WTC11 (cell line): Measurements from ENCODE around the gene NFAM1. TPM values are rescaled to one million over a fixed set of nuclear protein-coding genes. Genes with fewer than 3 reads are reported as not detected.

ENCODE experiments used
- ATAC-seq: fragments of 200-7000 bp; cut with Tn5 transposase; 2 replicates; pipeline ENCODE4 v1.10.0; 2021; ENCODE audit warnings: mild to moderate bottlenecking, moderate library complexity
- CTCF ChIA-PET: fragments of 300-600 bp; sonication (Branson Sonifier 250); formaldehyde crosslinking; loops from one replicate; lab custom pipeline; 2021; ENCODE audit warnings: antibody characterized with exemption; lab: Charles Lee
- POLR2A ChIA-PET: fragments of 350-600 bp; sonication (Branson Sonifier 250); formaldehyde crosslinking; loops from one replicate; lab custom pipeline; 2021; ENCODE audit warnings: antibody characterized with exemption; lab: Charles Lee
- DNase-seq: peaks from one replicate; pipeline ENCODE4 v3.0.0; 2021; ENCODE audit warnings: low spot score
- H3K27ac Mint-ChIP-seq: 2 replicates; pipeline ENCODE4 v1.8.0; 2021; ENCODE audit warnings: mixed read lengths
- H3K27me3 Mint-ChIP-seq: 2 replicates; pipeline ENCODE4 v1.8.0; 2021; ENCODE audit warnings: low read depth, mild to moderate bottlenecking, moderate library complexity, mixed read lengths
- H3K36me3 Mint-ChIP-seq: 2 replicates; pipeline ENCODE4 v1.8.0; 2021; ENCODE audit warnings: mixed read lengths
- H3K4me1 Mint-ChIP-seq: 2 replicates; pipeline ENCODE4 v1.8.0; 2022; ENCODE audit warnings: mixed read lengths
- H3K4me3 Mint-ChIP-seq: 2 replicates; pipeline ENCODE4 v1.8.0; 2021; ENCODE audit warnings: mild to moderate bottlenecking, moderate library complexity, mixed read lengths
- H3K9me3 Mint-ChIP-seq: 2 replicates; pipeline ENCODE4 v1.8.0; 2021; ENCODE audit warnings: mixed read lengths
- CREM ChIP-seq: sonication (generic); formaldehyde crosslinking; IDR thresholded peaks from 2 replicates; pipeline ENCODE4 v1.8.1; 2022; ENCODE audit warnings: mild to moderate bottlenecking, missing genetic modification reagents, moderate library complexity
- EMX1 ChIP-seq: fragments of 250-450 bp; sonication (Bioruptor Pico); IDR thresholded peaks from 2 replicates; pipeline ENCODE4 v1.8.0; 2021; ENCODE audit warnings: mild to moderate bottlenecking
- IRF2 ChIP-seq: sonication (generic); formaldehyde crosslinking; IDR thresholded peaks from 2 replicates; pipeline ENCODE4 v1.8.0; 2022; ENCODE audit warnings: low read depth, missing genetic modification reagents, borderline replicate concordance
- MXD4 ChIP-seq: fragments of 250-450 bp; sonication (Bioruptor Pico); IDR thresholded peaks from 2 replicates; pipeline ENCODE4 v1.8.0; 2021; ENCODE audit warnings: mild to moderate bottlenecking, moderate library complexity, borderline replicate concordance
- SMAD4 ChIP-seq: sonication (generic); formaldehyde crosslinking; IDR thresholded peaks from 2 replicates; pipeline ENCODE4 v1.8.0; 2022; ENCODE audit warnings: mild to moderate bottlenecking, missing genetic modification reagents
- SOX15 ChIP-seq: fragments of 250-450 bp; sonication (Bioruptor Pico); IDR thresholded peaks from 2 replicates; pipeline ENCODE4 v1.9.0; 2021; ENCODE audit warnings: mild to moderate bottlenecking
- TEAD1 ChIP-seq: sonication (generic); formaldehyde crosslinking; IDR thresholded peaks from 2 replicates; pipeline ENCODE4 v1.8.0; 2022; ENCODE audit warnings: mild to moderate bottlenecking, missing genetic modification reagents
- ZBTB21 ChIP-seq: sonication (generic); formaldehyde crosslinking; IDR thresholded peaks from 2 replicates; pipeline ENCODE4 v1.8.1; 2023; ENCODE audit warnings: mild to moderate bottlenecking, missing genetic modification reagents, borderline replicate concordance
- ZNF396 ChIP-seq: fragments of 250-450 bp; sonication (Bioruptor Pico); IDR thresholded peaks from 2 replicates; pipeline ENCODE4 v1.8.0; 2021; ENCODE audit warnings: mild to moderate bottlenecking, moderate library complexity, borderline replicate concordance
- ZNF416 ChIP-seq: fragments of 250-450 bp; sonication (Bioruptor Pico); IDR thresholded peaks from 2 replicates; pipeline ENCODE4 v1.9.0; 2021; ENCODE audit warnings: mild to moderate bottlenecking, inconsistent platforms
- ZNF423 ChIP-seq: fragments of 250-450 bp; sonication (Bioruptor Pico); IDR thresholded peaks from 2 replicates; pipeline ENCODE4 v2.1.2; 2022; ENCODE audit warnings: mild to moderate bottlenecking, moderate library complexity
- total RNA-seq: library from RNA; stranded (reverse); gene quantifications from 3 replicates; pipeline ENCODE4 v1.2.3, GENCODE V29; 2021
- TF ChIP-seq, protein P1 (sequence below): sonication (generic); formaldehyde crosslinking; IDR thresholded peaks from 2 replicates; pipeline ENCODE4 v1.8.1; 2022; ENCODE audit warnings: mild to moderate bottlenecking, missing genetic modification reagents, moderate library complexity, borderline replicate concordance
- TF ChIP-seq, protein P2 (sequence below): sonication (generic); formaldehyde crosslinking; IDR thresholded peaks from 2 replicates; pipeline ENCODE4 v1.8.0; 2022; ENCODE audit warnings: mild to moderate bottlenecking, missing genetic modification reagents
- TF ChIP-seq, protein P3 (sequence below): sonication (generic); formaldehyde crosslinking; IDR thresholded peaks from 2 replicates; pipeline ENCODE4 v1.8.0; 2023; ENCODE audit warnings: mild to moderate bottlenecking, missing genetic modification reagents
- TF ChIP-seq, protein P4 (sequence below): sonication (generic); formaldehyde crosslinking; IDR thresholded peaks from 2 replicates; pipeline ENCODE4 v1.8.1; 2023; ENCODE audit warnings: mild to moderate bottlenecking, missing genetic modification reagents, moderate library complexity
- TF ChIP-seq, protein P5 (sequence below): sonication (generic); formaldehyde crosslinking; IDR thresholded peaks from 2 replicates; pipeline ENCODE4 v1.8.0; 2022; ENCODE audit warnings: mild to moderate bottlenecking, missing genetic modification reagents
- TF ChIP-seq, protein P6 (sequence below): sonication (generic); formaldehyde crosslinking; IDR thresholded peaks from 2 replicates; pipeline ENCODE4 v1.8.1; 2023; ENCODE audit warnings: mild to moderate bottlenecking, moderate library complexity, missing genetic modification reagents

The NFAM1 gene
- total RNA-seq, 1 experiment from 2014 or later = 1.6 TPM

DNA sequence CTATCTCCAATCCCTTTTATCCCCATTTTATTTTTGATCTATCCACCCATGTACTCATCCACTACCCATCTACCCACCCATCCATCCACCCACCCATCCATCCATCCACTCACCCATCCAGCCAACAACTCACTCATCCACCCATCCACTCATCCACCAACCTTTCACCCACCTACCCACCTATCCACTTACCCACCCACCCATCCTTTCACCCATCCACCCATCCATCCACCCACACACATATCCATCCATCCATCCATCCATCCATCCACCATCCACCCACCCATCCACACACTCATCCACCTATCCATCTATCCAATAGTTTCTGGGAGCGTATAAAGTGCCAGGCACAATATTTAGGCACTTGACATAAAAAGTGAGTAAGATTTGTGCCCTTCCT is 39.2 kb upstream of the NFAM1 start (continued):
- TF ChIP-seq, protein P1, sequence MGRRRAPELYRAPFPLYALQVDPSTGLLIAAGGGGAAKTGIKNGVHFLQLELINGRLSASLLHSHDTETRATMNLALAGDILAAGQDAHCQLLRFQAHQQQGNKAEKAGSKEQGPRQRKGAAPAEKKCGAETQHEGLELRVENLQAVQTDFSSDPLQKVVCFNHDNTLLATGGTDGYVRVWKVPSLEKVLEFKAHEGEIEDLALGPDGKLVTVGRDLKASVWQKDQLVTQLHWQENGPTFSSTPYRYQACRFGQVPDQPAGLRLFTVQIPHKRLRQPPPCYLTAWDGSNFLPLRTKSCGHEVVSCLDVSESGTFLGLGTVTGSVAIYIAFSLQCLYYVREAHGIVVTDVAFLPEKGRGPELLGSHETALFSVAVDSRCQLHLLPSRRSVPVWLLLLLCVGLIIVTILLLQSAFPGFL = no peak

DNA sequence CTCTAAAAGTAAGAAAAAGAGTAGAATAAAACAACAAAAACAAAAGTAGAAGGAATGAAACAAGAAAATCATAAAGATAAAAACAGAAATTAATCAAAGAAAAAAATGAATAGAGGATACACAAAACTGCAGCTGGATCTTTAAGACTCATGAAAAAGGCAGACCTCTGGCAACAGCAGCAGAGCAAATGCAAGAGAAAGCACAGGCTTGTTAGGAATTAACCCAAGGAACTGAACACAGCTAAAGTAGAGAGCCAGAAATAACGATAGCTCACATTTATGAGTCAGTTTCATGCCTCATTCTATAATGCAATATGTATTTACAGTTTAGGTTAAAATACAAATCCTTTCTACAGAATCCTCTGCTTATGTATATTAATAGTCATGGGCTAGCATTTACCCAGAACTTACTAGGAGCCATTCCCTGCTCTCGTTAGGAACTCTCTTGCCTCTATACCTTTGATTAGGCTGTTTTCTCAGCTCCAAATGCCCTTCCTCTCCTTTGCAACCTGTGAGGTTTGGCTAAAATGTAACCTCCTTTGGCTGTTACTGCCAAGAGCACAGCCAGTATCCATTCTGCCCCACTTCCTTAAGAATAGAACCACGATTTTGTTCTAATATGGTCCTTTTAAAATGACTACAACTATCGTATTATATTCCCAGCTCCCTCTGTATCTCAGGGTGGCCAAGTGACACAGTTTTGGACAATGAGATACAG is 38.3 kb upstream of the NFAM1 start:
- POLR2A ChIA-PET = no interaction called here
- CTCF ChIA-PET = interaction anchor here (0.7 to 1.3 kb wide), 4 partner anchors 9 to 380 kb away, joined by 3 to 6 read pairs (median 4); partner anchors contain the start of gene NDUFA6
- Mint-ChIP-seq H3K27me3 (peaks cover 24% of the 10 kb centered on the region), H3K4me1 (peaks cover 3% of the 10 kb centered on the region; the same call in 1 of the 2 replicates), H3K36me3 (no peaks in the 10 kb centered on the region), H3K27ac (no peak overlapping the region), H3K9me3 (no peaks in the 10 kb centered on the region), H3K4me3 (no peak overlapping the region)
- TF ChIP-seq MXD4 (CRISPR knock-in tag) (no peak), EMX1 (CRISPR knock-in tag) (no peak), ZNF423 (CRISPR knock-in tag) (no peak), CREM (CRISPR knock-in tag) (no peak), TEAD1 (CRISPR knock-in tag) (no peak), SMAD4 (CRISPR knock-in tag) (no peak), ZBTB21 (no peak), IRF2 (CRISPR knock-in tag) (no peak), SOX15 (CRISPR knock-in tag) (no peak), ZNF416 (CRISPR knock-in tag) (no peak), ZNF396 (CRISPR knock-in tag) (no peak)
- TF ChIP-seq, protein P2, sequence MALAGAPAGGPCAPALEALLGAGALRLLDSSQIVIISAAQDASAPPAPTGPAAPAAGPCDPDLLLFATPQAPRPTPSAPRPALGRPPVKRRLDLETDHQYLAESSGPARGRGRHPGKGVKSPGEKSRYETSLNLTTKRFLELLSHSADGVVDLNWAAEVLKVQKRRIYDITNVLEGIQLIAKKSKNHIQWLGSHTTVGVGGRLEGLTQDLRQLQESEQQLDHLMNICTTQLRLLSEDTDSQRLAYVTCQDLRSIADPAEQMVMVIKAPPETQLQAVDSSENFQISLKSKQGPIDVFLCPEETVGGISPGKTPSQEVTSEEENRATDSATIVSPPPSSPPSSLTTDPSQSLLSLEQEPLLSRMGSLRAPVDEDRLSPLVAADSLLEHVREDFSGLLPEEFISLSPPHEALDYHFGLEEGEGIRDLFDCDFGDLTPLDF (CRISPR knock-in tag) = no peak
- TF ChIP-seq, protein P3, sequence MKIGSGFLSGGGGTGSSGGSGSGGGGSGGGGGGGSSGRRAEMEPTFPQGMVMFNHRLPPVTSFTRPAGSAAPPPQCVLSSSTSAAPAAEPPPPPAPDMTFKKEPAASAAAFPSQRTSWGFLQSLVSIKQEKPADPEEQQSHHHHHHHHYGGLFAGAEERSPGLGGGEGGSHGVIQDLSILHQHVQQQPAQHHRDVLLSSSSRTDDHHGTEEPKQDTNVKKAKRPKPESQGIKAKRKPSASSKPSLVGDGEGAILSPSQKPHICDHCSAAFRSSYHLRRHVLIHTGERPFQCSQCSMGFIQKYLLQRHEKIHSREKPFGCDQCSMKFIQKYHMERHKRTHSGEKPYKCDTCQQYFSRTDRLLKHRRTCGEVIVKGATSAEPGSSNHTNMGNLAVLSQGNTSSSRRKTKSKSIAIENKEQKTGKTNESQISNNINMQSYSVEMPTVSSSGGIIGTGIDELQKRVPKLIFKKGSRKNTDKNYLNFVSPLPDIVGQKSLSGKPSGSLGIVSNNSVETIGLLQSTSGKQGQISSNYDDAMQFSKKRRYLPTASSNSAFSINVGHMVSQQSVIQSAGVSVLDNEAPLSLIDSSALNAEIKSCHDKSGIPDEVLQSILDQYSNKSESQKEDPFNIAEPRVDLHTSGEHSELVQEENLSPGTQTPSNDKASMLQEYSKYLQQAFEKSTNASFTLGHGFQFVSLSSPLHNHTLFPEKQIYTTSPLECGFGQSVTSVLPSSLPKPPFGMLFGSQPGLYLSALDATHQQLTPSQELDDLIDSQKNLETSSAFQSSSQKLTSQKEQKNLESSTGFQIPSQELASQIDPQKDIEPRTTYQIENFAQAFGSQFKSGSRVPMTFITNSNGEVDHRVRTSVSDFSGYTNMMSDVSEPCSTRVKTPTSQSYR = no peak
- TF ChIP-seq, protein P4, sequence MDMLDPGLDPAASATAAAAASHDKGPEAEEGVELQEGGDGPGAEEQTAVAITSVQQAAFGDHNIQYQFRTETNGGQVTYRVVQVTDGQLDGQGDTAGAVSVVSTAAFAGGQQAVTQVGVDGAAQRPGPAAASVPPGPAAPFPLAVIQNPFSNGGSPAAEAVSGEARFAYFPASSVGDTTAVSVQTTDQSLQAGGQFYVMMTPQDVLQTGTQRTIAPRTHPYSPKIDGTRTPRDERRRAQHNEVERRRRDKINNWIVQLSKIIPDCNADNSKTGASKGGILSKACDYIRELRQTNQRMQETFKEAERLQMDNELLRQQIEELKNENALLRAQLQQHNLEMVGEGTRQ (CRISPR knock-in tag) = no peak
- TF ChIP-seq, protein P5, sequence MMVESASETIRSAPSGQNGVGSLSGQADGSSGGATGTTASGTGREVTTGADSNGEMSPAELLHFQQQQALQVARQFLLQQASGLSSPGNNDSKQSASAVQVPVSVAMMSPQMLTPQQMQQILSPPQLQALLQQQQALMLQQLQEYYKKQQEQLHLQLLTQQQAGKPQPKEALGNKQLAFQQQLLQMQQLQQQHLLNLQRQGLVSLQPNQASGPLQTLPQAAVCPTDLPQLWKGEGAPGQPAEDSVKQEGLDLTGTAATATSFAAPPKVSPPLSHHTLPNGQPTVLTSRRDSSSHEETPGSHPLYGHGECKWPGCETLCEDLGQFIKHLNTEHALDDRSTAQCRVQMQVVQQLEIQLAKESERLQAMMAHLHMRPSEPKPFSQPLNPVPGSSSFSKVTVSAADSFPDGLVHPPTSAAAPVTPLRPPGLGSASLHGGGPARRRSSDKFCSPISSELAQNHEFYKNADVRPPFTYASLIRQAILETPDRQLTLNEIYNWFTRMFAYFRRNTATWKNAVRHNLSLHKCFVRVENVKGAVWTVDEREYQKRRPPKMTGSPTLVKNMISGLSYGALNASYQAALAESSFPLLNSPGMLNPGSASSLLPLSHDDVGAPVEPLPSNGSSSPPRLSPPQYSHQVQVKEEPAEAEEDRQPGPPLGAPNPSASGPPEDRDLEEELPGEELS = no peak
- TF ChIP-seq, protein P6, sequence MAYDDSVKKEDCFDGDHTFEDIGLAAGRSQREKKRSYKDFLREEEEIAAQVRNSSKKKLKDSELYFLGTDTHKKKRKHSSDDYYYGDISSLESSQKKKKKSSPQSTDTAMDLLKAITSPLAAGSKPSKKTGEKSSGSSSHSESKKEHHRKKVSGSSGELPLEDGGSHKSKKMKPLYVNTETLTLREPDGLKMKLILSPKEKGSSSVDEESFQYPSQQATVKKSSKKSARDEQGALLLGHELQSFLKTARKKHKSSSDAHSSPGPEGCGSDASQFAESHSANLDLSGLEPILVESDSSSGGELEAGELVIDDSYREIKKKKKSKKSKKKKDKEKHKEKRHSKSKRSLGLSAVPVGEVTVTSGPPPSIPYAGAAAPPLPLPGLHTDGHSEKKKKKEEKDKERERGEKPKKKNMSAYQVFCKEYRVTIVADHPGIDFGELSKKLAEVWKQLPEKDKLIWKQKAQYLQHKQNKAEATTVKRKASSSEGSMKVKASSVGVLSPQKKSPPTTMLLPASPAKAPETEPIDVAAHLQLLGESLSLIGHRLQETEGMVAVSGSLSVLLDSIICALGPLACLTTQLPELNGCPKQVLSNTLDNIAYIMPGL (CRISPR knock-in tag) = no peak
- TF ChIP-seq, protein P1 = no peak
- no peak for DNase-seq
- no peak for ATAC-seq
